Dedifferentiated amniotic fluid mesenchymal stem cell (primary cell): ENCODE measurements around the gene METRNL.

Source experiments
- DNase-seq: peaks from one replicate; pipeline ENCODE4 v3.0.0-alpha.2; 2016; ENCODE audit errors: extremely low spot score

The METRNL gene

GRCh38 chr17:83091257-83092141 lies 12.1 kb downstream of the METRNL start:
- no peak for DNase-seq

DNA sequence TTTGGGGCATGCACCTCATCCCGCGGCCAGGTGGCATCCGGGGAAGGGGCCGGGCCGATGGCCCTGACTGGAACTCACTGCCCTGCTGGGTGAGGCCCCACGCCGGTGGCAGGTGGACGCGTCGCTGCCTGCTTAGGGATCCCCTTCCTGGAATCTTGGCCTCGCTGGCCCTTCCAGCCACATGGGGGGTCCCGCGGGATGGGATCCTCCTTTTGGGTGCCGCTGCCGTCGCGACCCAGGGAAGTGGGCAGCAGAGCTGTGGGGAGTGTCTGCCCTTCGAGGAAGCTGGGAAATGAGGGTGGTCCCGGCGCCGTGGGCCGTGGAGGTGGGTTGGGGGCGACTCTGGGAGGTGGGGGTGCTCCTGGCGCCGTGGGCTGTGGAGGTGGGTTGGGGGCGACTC lies 12.8 kb downstream of the METRNL start:
- no peak for DNase-seq

DNA sequence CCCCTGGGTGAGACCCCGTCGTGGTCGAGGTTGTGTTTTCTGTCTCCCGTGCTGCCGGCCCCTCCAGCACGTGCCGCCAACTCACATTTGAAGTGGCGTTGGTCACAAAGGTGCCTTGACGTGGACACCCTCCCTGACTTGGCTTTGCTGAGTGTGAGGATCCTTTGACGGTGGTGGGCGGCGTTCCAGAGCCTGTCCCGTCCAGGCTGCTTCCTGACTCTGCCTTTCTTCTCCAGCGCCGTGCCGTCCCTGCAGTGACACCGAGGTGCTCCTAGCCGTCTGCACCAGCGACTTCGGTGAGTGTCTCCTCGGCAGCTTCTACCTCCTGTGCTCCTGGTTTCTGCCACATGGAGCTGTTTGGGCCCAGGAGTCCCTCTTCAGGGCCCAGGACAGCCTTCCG lies 13.5 kb downstream of the METRNL start:
- no peak for DNase-seq

DNA sequence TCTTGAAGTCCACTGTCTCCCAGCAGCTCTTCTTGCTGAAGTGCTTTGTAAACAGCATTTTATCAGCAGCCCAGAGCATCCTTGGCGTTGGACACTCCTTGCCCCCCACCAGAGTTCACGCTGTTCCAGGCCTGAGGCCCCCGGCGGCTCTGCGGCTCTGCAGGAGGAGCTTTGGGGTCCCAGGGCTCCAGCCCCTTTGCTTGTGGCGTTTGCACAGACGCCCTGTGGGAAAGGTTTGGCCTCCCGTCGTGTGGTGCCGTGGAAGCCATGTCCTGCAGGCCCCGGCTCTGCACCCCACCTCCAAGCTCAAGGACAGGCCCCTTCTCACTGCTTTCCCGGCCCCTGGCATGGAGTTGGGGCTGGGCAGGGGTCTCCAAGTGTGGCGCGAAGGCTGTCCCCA lies 14.1 kb downstream of the METRNL start:
- no peak for DNase-seq

- DNase-seq = no peak
These were observed 14.9 kb downstream of the METRNL start for GRCh38 chr17:83094291-83094690.

GRCh38 chr17:83095016-83095415 lies 15.6 kb downstream of the METRNL start:
- DNase-seq = no peak

DNA sequence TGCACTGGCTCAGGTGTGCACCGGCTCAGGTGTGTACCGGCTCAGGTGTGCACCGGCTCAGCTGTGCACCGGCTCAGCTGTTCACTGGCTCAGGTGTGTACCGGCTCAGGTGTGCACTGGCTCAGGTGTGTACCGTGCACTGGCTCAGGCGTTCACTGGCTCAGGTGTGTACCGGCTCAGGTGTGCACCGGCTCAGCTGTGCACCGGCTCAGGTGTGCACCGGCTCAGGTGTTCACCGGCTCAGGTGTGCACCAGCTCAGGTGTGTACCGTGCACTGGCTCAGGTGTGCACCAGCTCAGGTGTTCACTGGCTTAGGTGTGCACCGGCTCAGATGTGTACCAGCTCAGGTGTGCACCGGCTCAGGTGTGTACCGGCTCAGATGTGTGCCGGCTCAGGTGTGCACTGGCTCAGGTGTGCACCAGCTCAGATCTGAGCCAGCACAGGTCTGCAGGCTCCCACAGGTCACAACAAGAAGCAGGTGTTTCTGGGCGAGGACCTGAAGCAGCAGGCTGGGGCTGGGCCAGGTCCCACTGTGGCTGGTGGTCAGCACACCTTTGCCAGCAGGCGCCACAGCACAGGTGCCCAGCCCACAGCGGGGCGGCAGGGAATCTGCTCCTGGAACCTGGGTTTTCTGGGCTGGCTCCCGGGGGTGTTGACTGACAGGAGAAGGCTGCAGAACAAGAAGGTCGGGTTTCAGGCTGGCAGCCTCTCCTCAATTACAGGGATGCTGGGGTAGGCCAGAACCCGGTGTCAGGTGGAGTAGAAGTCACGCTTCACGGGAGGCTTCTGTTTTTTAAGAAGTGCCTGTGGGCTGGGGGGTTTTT lies 17.2 kb downstream of the METRNL start:
- no peak for DNase-seq

GRCh38 chr17:83097831-83098230 lies 18.4 kb downstream of the METRNL start:
- no peak for DNase-seq

GRCh38 chr17:83098241-83099085 lies 19.1 kb downstream of the METRNL start:
- no peak for DNase-seq

- DNase-seq = no peak
These were observed 19.7 kb downstream of the METRNL start for GRCh38 chr17:83099086-83099555.

DNA sequence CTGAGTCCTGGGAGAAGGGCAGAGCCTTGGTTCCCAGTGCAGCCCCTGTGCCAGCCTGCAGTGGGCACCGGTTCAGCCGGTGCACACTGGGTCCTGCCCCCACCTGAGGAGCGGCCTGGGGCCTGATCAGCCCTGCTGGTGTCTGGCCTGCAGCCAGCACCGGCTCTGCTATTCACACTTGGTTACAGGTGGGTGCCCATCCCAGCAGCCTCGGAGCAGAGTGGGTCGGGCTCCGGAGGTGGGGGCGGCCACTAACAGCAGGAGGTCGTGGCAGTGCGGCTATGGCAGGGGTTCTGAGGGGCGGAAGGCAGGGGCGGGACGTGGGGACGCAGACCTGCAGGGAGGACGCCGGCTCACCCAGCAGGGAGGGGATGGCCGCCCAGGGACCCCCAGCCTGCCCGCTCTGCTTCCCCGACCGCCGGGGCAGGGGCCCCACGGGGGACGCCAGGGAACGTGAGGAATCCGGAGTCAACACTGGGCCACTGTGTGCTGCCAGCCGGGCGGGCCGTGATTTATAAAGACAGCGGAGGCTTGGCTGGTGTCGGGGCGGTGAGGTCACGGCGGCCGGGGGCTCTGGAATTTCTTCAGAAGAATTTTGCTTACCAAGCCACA lies 20.3 kb downstream of the METRNL start:
- DNase-seq = peak; percentile 22

DNA sequence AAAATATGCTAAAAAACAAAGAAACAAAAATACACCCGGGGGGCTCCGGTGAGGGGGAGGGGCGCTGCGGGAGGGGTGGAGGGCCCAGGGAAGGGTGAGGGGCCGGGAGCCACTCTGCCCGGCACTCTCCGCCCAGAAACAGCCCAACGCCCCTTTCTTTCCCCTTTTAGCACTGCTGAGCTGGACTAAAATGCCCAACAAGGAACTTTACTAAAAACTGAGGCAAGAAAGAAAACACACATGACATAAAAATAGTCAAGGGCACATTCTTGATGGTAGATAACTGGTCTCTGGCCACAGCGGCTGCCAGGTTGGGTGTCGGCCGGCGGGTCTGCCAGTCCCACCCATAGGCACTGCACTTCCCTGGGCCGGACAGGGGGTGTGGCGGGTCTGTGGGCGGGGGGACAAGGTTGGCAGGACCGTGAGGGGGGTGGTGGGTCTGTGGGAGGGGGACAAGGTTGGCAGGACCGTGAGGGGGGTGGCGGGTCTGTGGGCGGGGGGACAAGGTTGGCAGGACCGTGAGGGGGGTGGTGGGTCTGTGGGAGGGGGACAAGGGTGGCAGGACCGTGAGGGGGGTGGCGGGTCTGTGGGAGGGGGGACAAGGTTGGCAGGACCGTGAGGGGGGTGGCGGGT lies 20.9 kb downstream of the METRNL start:
- peak; percentile 32 for DNase-seq

GRCh38 chr17:83100853-83101391 lies 21.5 kb downstream of the METRNL start:
- DNase-seq = no peak

DNA sequence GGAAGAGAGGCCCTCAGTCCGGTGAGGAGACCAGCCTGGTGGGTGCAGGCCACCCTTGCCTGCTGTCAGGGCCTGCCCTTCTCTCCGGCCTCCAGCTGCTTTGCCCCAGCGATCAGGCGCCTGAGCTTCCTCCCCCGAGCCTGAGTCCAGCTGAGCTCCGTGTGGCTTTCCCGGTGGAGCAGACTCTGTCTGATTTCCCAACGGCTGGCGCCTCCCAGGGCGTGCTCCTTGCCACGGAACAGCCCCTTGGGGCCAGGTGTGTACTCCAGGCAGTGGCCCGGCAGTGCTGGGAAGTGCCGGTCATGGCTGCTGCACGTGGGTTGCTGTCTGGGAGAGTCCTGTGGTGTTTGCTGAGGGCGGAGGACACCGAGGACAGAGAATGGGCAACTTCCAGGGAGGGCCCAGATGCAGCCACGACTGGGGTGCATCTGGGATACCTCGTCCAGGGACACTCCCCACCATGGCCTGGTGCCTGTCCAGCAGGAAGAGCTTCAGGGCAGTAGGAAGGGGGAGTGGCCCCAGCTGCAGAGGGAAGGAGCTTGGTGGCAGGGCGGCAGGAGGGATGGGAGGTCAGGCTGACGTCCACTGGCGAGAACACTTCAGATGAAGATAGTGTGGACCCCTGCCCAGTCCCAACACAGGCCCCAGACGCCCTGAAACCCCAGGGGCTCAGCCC lies 22.5 kb downstream of the METRNL start:
- DNase-seq = no peak

- peak; percentile 28 for DNase-seq
These were observed 24.0 kb downstream of the METRNL start for GRCh38 chr17:83103200-83103942.

GRCh38 chr17:83103943-83104311 lies 24.5 kb downstream of the METRNL start:
- no peak for DNase-seq

DNA sequence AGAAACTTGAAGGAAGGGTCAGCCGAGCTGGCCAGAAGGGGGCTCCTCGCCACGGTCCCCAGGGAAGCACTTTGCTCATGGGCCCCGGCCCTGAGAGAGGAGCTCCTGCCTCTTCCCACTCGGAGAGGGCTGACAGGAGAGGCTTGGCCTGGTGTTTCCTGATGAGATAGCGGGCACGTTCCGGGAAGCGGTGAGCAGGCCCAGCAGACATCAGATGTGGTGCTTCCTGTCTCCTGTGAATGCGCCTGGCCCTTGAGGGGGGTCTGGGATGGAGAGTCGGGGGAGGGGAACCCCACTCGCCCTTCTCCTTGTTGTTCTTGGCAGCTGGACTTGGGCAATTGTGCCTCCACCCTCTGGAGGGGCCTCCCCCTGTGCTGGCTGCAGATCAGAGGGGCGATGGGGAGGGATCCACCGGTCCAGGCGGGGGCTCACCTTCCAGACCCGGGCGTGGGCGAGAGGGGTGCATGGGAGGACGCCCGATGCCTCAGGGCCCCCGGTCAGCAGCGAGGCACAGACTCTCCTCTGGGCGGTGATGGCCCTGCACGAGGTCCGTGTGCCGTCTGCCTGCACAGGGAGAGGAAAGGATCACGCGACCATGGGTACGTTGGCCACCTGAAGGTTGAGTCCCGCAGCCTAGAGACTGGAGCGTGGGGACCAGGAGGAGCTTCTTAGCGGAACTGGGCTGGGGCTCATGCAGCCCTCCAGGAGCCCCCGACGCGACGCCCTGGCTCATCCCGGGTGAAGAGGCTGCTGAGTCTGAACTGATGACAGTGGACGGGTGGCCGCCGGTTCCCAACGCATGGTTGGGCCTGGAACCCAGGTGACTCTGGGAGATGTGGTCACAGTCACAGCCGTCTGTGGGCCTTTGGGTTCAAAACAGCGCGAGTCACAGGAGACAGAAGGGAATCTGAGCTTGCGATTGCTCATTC lies 25.4 kb downstream of the METRNL start:
- DNase-seq = no peak

DNA sequence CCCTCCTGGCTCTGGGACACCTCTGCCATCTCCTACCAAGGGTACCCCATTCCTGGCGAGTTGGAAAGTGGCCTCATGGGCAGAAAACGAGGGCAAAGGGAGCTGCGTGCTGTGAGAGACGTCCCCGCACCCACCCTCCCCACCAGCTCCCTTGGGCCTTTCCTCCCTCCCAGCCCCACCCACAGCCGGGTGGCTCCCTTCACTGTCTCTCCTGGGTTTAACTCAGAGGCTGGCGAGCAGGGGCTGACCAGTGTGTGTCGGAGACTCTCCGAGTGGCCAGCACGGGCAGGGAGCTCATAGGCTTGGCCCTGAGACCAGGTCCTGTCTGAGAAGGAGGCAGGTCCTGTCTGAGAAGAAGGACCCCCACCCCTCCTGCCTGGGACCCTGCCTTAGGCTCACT lies 26.1 kb downstream of the METRNL start:
- no peak for DNase-seq
